Measurements from ENCODE around the gene RNF113A.
"Not testable (repeated sequence)": the region's sequence is repeated elsewhere in the genome, so short reads cannot be mapped to it uniquely, and the experiment has no call there.

The RNF113A gene

DNA sequence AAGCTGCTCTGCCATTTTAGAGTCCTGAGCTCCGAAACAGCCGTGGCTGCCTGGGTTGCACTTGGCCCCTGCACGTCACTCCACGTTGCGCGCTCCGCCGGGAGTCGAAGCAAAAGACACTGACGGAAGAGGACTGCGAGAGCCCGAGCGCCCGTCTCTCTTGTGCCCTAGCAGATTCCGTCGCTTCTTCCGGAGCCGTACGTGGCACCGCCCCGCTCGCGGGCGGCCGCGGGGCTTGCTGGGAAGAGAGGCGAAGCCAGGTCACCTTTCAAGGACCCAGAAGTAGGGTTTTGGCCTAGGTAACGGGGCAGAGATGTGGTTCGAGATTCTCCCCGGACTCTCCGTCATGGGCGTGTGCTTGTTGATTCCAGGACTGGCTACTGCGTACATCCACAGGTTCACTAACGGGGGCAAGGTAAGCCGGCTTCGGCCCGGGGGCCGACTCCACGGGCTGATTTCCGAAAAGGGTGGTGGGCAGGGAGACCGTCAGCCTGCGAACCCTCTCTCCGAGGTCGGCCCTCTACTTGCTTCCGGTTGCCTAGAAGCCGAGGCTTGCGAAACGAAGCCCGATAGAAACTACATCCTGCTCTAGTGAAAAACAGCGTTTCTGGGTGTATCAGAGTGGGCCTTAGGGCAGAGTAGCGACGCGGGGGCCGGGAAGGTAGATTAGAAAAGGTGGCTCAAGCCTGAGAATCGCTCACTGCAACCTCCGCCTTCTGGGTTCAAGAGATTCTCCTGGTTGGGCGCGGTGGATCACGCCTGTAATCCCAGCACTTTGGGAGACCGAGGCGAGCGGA is at the start of gene RNF113A, which contains the start of gene NDUFA1:
TSS of gene RNF113A (minus strand) at position 135 of the 797 bp plus-strand sequence. CDS start at position 15, 120 bp downstream.
TSS of gene NDUFA1 (plus strand) at position 234 of the 797 bp plus-strand sequence. CDS start at position 314, 80 bp downstream.
- peak; percentile 85 for DNase-seq

DNA sequence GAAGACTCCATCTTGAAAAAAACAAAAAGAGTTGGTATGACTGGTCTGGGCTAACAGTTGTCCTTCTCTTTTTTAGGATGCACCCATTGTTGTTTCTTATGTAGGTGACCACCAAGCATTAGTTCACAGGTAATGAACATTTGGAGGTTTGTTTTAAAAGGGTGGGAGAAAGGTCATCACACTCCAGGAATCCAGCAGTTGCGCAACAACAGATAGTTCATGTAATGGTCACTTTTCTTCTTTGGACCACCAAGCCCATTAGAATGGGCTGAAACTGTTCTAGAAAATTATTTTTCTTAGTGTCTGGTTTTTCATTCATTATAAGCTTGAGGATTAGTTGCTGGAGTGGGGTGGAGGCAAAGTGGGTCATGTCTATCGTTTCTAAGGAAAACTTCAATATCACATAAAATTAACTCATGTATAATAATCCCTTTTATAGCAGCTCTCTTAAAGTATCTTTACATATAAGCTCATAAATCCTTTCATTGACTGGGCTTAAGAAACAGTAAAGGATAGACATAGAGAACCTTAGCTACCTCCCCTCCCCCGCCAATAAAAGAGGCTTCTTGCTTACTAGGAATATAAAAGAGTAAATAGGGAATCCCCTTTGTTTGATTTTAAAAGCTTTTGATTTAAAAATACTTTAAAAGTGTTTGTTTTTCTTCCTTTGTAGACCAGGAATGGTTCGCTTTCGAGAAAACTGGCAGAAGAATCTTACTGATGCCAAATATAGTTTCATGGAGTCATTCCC is 48.5 kb upstream of the RNF113A start:
- DNase-seq: no peak

DNA sequence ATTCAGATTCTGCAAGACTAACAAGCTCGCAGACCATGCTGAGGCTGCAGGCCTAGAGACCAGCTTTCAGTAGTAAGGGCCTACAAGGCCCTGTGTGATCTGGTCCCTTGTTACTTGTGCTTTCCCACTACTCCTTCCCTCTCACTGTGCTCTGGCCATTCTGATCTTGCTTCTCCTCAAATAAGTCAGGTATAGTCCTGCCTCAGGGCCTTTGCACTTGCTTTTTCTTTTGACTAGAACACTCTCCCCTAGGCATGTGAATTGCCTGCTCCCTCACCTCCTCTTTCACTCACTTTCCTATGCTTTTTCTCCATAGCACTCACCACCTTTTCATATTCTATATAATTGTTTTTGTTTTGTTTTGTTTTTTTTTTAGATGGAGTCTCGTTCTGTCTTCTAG is 46.3 kb upstream of the RNF113A start:
- DNase-seq: no peak

DNA sequence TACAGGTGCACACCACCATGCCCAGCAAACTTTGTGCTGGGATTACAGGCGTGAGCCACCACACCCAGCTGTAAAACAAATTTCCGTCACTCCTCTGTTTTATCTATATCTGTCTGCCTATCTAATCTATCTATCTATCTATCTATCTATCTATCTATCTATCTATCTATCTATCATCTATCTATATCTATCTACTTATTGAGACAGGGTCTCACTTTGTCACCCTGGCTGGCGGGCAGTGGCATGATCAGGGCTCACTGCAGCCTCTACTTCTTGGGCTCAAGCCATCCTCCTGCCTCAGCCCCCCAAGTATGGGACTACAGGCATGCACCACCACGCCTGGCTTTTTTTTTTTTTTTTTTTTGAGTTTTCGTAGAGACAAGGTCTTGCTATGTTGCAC is 44.8 kb upstream of the RNF113A start:
- DNase-seq: no peak

DNA sequence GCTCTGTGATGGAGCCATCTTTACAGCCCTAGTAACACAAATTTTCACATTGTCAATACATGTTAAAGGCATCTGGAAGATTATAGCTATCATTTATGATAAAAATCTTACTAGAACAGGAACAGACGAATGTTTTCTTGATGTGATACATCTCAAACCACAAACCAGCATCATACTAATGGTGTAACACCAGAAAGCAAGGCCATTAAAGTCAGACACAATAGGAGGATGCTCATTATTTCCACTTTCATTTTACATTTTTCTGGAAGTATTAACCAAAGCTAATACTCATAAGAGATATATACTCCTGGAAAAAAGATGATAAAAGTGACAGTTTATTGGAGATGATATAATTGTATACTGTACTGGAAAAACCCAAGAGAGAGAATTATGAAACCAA is 29.4 kb upstream of the RNF113A start:
- DNase-seq: no peak

DNA sequence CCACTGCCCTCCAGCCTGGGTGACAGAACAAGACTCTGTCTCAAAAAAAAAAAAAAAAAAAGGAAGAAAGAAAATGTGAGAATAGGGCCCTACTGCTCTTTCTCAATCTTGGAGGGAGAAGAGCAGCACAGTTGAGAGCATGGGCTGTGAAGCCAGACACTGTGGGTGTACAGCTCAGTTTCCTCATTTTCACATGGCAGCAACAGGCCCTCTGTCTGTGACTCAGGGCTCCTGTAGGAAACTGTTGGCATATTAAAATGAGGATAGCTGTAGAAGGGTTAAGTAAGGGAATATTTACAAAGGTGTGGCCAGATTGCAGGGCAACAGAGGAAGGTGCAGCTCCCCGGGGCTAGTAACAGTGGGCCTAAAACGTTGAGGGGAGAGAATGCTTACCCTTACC is 27.6 kb upstream of the RNF113A start:
- DNase-seq: no peak

DNA sequence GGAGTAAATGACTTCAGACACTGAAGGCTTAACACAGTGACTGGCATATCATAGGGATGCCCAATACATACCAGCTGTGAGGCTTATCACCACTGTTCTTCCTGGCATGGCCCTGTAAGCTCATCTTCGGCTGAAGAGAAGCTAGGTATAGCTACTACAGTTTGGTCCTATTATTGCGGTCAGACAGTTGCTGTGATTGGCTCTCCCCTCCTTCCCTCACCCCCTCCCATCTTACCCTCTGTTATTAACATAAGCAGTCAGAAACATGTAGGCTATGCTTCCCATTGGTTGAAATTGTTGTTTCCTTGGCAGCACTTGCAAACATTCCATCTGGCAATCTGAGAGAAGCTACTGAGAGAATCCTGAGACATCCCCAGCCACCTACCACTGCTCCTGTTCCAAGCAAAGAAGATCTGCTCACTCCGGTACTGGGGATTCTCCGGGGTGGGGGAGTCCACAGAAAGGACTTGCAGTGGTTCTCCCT is 24.4 kb upstream of the RNF113A start, which contains the start of gene AKAP14:
TSS of gene AKAP14 (plus strand) at position 51 of the 484 bp plus-strand sequence. CDS start 7,331 bp downstream, outside the sequence.
- no peak for DNase-seq

DNA sequence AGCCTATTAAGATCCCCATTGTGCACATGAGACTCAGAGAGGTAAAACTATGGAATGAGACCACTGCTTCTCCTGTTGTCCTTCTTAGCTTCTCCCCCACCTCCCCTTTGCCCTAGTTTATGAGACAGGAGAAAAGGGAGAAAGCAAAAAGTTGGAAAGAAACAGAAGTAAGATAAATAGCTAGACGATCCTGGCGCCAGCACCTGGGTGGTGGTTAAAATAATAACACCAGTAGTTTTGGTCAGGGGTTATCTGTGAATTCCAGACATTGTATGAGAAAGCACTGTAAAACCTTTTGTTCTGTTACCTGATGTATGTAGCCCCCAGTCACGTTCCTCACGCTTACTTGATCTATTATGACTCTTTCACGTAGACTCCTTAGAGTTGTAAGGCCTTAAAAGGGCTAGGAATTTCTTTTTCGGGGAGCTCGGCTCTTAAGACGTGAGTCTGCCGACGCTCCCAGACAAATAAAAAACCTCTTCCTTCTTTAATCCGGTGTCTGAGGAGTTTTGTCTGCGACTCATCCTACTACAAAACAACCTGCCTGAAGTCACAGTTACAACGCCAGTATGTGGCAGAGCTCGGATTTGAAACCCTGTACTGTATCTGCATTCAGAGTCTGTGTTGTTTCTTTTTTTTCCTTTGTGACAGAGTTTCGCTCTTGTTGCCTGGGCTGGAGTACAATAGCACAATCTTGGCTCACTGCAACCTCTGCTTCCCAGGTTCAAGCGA is 20.6 kb upstream of the RNF113A start:
- not testable (repeated sequence) for DNase-seq

DNA sequence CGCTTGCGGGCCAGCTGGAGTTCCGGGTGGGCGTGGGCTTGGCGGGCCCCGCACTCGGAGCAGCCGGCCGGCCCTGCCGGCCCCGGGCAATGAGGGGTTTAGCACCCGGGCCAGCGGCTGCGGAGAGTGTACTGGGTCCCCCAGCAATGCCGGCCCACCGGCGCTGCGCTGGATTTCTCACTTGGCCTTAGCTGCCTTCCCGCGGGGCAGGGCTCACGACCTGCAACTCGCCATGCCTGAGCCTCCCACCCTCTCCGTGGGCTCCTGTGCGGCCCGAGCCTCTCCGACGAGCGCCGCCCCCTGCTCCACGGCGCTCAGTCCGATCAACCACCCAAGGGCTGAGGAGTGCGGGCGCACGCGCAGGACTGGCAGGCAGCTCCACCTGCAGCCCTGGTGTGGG is 19.1 kb upstream of the RNF113A start:
- DNase-seq: not testable (repeated sequence)

DNA sequence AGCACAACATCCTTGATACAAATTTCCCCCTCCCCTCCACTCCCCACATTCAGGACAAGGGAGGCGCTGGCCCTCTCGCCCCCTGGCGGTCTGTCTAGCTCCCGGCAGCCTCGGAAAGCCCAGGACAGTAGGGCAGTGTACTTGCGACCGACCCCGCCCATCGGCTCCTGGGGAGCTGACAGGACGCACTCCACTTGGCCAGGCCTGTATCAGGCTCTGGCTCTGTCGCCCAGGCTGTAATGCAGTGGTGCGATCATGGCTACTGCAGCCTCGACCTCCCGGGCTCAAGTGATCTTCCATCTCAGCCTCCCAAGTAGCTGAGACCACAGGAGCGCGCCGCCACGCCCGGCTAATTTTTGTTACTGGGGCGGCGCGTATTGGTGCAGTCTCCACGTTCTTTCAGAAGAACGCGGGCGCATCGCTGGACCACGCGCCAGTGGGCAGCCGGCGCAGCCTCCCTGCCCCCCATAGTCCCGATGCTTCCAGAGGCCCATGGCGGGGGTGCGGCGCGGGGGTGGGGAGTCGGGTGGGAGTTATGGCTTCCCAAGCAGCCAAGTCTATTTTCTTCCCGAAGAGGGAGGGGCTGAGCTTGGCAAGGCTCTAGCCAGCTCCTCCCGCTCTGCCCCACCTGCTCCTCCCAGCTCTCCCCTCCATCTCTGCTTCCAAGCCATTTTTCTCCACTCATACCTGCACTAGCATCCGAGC is 16.3 kb upstream of the RNF113A start:
- peak; percentile 73 for DNase-seq

DNA sequence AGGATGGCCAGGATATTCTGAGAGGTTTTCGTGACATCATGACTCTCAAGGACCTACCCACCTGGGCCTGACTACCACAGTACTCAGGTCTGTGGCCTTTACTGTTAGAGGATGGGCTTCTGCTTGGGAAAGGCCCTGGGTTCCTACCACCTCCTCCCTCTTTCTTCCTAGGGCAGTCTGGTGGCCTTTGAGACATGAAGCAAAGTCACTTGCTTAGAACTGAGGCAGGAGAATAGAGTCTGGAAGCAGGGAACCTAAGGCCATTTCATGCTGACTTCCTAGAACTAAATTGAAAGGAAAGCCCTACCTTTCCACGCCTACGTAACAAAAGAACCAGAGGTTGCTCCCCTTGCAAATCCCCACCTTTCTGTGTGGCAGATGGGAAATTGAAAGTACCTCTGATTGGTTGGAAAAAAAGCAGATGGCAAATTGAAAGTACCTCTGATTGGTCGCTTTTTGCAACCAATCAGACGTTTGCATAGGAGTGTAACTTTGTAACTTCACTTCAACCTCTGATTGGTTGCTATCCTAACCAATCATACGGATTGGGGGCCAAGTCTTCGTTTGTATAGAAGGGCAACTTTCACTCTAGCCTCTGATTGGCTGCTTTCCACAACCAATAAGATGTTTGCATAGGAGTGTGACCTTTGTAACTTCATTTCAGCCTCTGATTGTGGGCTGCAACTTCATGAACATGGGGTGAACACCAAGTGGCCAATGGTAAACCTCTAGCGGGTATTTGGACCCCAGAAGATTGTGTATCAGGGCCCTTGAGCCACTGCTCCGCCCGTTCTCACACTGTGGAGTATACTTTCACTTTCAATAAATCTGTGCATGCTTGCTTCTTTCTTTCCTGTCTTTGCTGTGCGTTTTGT is 14.3 kb upstream of the RNF113A start:
- DNase-seq: no peak

DNA sequence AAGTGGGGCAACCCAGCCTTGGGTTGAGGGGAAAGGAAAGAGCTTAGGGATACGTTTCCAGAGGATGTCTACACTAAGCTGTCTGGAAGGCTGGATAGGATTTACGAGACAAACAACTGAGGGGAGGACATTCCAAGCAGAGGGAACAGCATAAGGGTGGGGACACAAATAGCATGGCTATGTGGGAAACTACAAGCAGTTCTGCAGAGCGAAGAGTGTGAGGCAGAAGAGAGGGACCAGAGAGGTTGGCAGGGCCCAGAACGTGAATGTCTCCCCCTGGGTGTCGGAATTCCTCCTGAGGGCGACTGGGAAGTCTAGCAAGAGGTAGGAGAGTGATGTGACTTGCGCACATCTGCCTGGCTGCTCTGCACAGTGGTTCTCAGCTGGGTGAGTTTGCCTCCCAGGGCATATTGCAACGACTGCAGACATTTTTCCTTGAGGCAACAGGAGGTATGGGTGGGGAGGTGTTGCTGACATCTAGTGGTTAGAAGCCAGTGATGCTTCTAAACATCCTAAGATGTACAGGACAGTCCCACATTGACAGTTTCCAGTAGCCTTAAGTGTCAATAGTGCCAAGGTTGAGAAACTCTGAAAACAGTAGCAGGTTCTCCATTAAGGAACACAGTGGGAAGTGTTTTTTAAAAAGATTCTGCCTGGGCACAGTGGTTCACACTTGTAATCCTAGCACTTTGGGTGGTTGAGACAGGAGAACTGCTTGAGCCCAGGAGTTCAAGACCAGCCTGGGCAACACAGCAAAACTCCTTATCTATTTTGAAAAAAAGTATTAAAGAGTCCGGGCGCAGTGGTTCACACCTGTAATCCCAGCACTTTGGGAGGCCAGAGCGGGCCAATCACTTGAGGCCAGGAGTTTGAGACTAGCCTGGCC is 9.3 kb upstream of the RNF113A start:
- DNase-seq: peak; percentile 50

DNA sequence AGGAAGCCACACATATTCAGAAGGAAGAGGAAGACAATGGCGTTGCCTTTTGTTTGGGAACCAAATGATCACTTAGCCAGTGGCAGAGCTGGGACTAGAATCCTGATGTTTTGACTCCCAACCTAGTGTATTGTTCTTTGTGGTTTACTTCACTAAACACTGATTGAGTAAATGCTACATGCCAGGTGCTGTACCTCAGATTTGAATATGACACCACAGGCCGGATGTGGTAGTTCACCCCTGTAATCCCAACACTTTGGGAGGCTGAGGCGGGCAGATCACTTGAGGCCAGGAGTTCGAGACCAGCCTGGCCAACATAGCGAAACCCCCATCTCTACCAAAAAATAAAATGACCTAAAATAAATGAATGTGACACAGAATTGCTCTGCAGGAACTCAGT is 8.5 kb upstream of the RNF113A start:
- DNase-seq: no peak

DNA sequence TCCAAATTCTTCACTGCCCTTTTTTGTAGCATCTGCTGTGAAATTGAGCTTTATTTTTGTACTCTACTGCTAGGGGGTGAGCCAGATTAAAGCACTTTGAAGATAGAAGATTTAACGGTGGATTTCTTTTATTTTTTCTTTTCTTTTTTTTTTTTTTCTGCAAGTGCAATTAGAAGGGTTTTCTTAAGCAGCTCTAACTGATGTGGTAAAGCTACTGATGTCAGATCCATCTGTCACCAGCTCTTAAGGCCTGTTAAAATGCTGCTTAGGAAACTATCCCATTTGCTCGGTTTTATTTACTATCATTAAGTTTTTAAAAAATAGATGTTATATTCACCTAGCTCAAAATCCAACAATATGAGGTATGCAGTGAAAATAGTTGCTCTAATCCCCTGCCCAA is 7.2 kb upstream of the RNF113A start:
- DNase-seq: no peak

DNA sequence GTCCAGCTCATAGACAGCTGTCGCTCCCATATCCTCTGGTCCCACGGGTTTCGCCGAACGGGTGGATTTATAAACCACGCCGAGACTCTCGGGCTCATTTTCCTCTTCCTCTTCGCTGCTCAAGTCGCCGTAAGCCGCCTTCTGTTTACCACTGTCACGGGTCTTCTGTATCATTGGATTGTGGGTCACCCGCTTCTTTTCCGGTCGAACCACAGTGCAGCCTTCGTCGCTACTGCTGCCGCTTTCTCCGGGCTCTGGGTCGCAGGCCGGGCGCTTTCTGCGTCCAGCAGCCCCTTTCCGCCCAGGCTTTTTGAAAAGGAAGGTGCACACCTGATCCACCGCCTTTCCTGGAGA is 311 bp downstream of the RNF113A start:
- no peak for DNase-seq

DNA sequence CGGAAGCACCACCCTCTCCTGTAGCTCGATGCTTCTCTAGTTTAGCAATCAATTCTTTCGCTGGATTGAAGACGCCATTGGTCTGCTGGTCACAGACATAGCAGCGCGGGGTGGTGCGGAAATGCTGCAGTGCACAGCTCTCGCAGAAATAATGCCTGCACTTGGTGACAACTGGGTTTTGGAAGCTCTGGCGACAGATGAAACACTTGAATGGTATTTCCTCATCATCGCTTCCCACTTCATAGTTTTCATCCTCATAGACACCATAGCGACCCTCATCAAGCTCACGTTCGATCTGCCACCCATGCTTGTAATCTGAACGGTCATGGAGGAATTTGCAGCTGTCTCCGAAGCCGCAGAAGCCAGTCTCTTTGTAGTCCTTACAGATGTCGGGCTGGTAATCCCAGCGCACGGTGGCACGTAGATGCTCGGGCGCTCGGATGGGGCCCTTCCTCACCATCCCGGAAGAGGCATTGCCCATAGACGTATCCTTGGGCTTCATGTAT is 854 bp downstream of the RNF113A start:
- peak; percentile 57 for DNase-seq

DNA sequence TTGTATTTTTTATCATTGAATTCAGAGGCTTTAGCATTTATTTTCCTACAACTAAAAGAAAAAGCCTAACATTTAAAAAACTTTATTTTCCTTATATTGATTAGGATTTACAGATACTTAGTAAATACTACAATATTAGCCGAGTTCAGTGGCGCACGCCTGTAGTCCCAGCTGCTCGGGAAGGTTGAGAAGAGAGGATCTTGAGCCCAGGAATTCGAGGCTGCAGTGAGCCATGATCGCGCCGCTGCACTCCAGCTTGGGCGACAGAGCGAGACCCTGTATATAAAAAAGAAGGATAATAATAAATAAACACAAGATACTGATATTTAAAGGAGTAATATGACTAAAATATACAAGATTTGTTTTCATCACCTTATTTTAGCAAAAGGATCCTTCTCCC is 18.1 kb downstream of the RNF113A start:
- DNase-seq: no peak

DNA sequence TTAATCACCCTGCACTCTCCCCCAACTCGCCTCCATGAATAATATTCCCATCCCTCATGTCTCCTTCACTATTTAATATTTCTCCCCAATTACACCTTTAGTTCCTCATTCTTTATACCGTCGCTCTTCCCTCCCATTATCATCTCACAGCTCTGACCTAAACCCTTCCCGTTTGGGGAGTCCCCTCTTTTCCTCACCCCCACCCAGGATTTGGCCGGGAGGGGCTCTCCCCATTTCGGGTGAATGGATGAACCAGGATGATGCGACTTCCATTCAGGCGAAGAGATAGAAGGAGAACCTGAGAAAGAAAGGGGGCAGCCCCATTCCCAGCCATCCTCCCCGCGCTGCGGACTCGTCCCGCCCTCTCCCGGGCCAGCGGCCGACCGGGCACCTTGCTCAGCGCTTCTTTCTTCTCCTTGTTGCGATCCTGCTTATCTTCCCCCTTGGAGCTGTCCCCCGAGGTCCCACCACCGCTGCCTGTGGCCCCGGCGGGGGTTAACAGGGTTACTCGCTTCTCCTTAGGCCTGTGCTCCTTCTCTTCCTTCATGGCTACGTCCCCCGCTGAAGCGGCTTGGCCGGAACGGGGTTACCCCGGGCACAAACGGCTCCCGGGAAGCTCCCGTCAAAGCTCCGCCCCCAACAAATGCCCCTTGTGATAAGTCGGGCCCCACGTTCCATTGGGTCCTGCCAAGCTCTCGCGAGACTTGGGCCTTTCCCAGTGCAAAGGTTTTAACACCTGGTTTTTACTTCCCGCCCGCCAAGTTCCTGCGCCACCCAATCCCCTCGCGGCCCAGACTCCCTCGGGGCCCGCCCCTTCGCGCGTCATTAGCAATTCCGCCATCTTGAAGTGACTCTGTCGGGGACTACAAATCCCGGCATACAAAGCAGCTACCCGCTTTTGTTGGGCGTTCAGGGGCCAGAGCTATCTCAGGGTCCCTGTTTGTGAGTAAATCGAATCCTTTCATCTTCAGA is 18.9 kb downstream of the RNF113A start, which contains the start of gene UPF3B:
TSS of gene UPF3B (minus strand) at position 582 of the 972 bp plus-strand sequence. CDS start at position 547, 35 bp downstream.
- peak; percentile 91 for DNase-seq

DNA sequence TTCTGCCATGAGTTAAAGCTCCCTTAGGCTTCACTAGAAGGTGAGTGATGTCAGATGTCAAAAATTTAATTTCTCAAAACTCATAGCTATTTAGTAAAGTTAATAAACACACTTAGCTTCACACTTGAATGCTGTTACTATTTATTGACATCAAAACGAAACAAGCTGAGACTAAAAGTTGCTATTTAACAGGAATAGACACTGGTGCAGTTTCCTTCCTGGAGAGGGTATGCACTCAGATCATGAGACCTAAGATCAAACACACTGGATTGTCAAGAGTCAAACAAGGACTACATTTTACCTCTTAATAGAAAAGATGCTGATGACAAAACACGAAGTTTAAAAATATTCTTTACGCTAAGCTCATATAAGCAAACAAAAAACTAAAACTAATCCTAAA is 37.6 kb downstream of the RNF113A start:
- DNase-seq: no peak

Measured in activated CD8-positive, alpha-beta memory T cell treated with anti-CD3 and anti-CD28 coated beads, Interleukin-2, amount 50 U/mL, for 48 hours (primary cell).